T1000 (cell line): Measurements from ENCODE around the gene ITK.
"Not testable (repeated sequence)": the region's sequence is repeated elsewhere in the genome, so short reads cannot be mapped to it uniquely, and the experiment has no call there.

ENCODE experiments used
- DNase-seq: peaks from one replicate; lab custom pipeline; 2025; ENCODE audit warnings: mixed read lengths; lab: John Stamatoyannopoulos, UW

ITK gene

GRCh38 chr5:157167214-157167621 lies 13.4 kb upstream of the ITK start:
- no peak for DNase-seq

GRCh38 chr5:157168286-157168685 lies 12.4 kb upstream of the ITK start:
- DNase-seq = no peak

- DNase-seq = no peak
Observed at GRCh38 chr5:157172403-157172802, 8.2 kb upstream of the ITK start.

- DNase-seq = no peak
Observed at GRCh38 chr5:157175071-157175612, 5.5 kb upstream of the ITK start.

GRCh38 chr5:157177953-157178352 lies 2.7 kb upstream of the ITK start:
- DNase-seq = no peak

- DNase-seq = no peak
Observed at GRCh38 chr5:157178966-157179365, 1.7 kb upstream of the ITK start.

GRCh38 chr5:157182143-157182757 lies 1.6 kb downstream of the ITK start:
- DNase-seq = no peak

GRCh38 chr5:157184117-157184670 lies 3.6 kb downstream of the ITK start:
- DNase-seq = no peak

- not testable (repeated sequence) for DNase-seq
Observed at GRCh38 chr5:157185122-157185521, 4.5 kb downstream of the ITK start.

GRCh38 chr5:157186309-157187045 lies 5.8 kb downstream of the ITK start:
- DNase-seq = no peak

GRCh38 chr5:157187046-157187754 lies 6.6 kb downstream of the ITK start:
- no peak for DNase-seq

- no peak for DNase-seq
Observed at GRCh38 chr5:157188270-157188669, 7.6 kb downstream of the ITK start.

GRCh38 chr5:157189223-157189622 lies 8.6 kb downstream of the ITK start:
- no peak for DNase-seq

GRCh38 chr5:157193699-157194424 lies 13.2 kb downstream of the ITK start:
- no peak for DNase-seq

GRCh38 chr5:157196045-157196444 lies 15.4 kb downstream of the ITK start:
- DNase-seq = no peak

- no peak for DNase-seq
Observed at GRCh38 chr5:157197086-157197485, 16.4 kb downstream of the ITK start.

- DNase-seq = no peak
Observed at GRCh38 chr5:157198277-157198986, 17.8 kb downstream of the ITK start.

- no peak for DNase-seq
Observed at GRCh38 chr5:157201857-157202256, 21.2 kb downstream of the ITK start.

- no peak for DNase-seq
Observed at GRCh38 chr5:157203417-157203816, 22.8 kb downstream of the ITK start.

- no peak for DNase-seq
Observed at GRCh38 chr5:157204765-157205164, 24.1 kb downstream of the ITK start.

- DNase-seq = no peak
Observed at GRCh38 chr5:157205708-157206107, 25.1 kb downstream of the ITK start.
